ENCODE data around the gene LGALS13.

- TF ChIP-seq CTCF (IDR thresholded peaks at IDR 0.05) (no peak), POLR2A (IDR thresholded peaks at IDR 0.05) (no peak)
Measured at GRCh38 chr19:39631626-39632025, 29.3 kb downstream of the LGALS13 start.
